Stimulated activated naive CD8-positive, alpha-beta T cell treated with anti-CD3 and anti-CD28 coated beads, Interleukin-15, Interleukin-2, amounts not matched to agents 100 U/mL and 50 U/mL, for 24 hours (primary cell): ENCODE results near the gene PLSCR4.
"Not testable (repeated sequence)": the region's sequence is repeated elsewhere in the genome, so short reads cannot be mapped to it uniquely, and the experiment has no call there.

Source experiments
- ATAC-seq: fragments of 150-1000 bp; cut with Tn5 transposase; one replicate; pipeline ENCODE4 v1.10.0; 2021
- DNase-seq: peaks from one replicate; pipeline ENCODE4 v3.0.0; 2021

PLSCR4 gene

GRCh38 chr3:146247911-146248310, 3.0 kb downstream of the PLSCR4 start:
- no peak for DNase-seq
- ATAC-seq, result no peak

- no peak for DNase-seq
- no peak for ATAC-seq
These were observed 4.4 kb downstream of the PLSCR4 start for GRCh38 chr3:146246526-146246925.

- no peak for ATAC-seq
- no peak for DNase-seq
These were observed 7.3 kb downstream of the PLSCR4 start for GRCh38 chr3:146243559-146243958.

GRCh38 chr3:146241523-146242240, 9.2 kb downstream of the PLSCR4 start:
- ATAC-seq (no peak), DNase-seq (no peak)

GRCh38 chr3:146233487-146233886, 17.4 kb downstream of the PLSCR4 start:
- no peak for ATAC-seq

GRCh38 chr3:146227486-146227885, 23.4 kb downstream of the PLSCR4 start:
- DNase-seq, result no peak
- no peak for ATAC-seq

More at GRCh38 chr3:146233487-146233886, 17.4 kb downstream of the PLSCR4 start:
- DNase-seq, result no peak

- DNase-seq (no peak), ATAC-seq (no peak)
These were observed 24.0 kb downstream of the PLSCR4 start for GRCh38 chr3:146226881-146227280.

GRCh38 chr3:146225458-146225857, 25.4 kb downstream of the PLSCR4 start:
- DNase-seq, ATAC-seq: not testable (repeated sequence)

GRCh38 chr3:146223401-146224373, 27.2 kb downstream of the PLSCR4 start:
- DNase-seq, result no peak
- ATAC-seq, result no peak

GRCh38 chr3:146222204-146223046, 28.5 kb downstream of the PLSCR4 start:
- ATAC-seq, result no peak
- no peak for DNase-seq

GRCh38 chr3:146221276-146221675, 29.6 kb downstream of the PLSCR4 start:
- ATAC-seq (no peak), DNase-seq (no peak)

- ATAC-seq, result no peak
- peak; percentile 50 for DNase-seq
These were observed 31.7 kb downstream of the PLSCR4 start for GRCh38 chr3:146218880-146219866.

- ATAC-seq (no peak), DNase-seq (no peak)
These were observed 33.6 kb downstream of the PLSCR4 start for GRCh38 chr3:146217324-146217723.

- no peak for DNase-seq
These were observed 36.4 kb downstream of the PLSCR4 start for GRCh38 chr3:146214493-146214892.

GRCh38 chr3:146209371-146209770, 41.5 kb downstream of the PLSCR4 start:
- no peak for DNase-seq
- ATAC-seq, result no peak

More at GRCh38 chr3:146214493-146214892, 36.4 kb downstream of the PLSCR4 start:
- no peak for ATAC-seq

- no peak for DNase-seq
- no peak for ATAC-seq
These were observed 47.1 kb downstream of the PLSCR4 start for GRCh38 chr3:146203776-146204175.

GRCh38 chr3:146200461-146201220, 50.3 kb downstream of the PLSCR4 start:
- DNase-seq (no peak), ATAC-seq (no peak)

- DNase-seq (no peak), ATAC-seq (no peak)
These were observed 51.1 kb downstream of the PLSCR4 start for GRCh38 chr3:146199762-146200161.

GRCh38 chr3:146196789-146197188, 54.1 kb downstream of the PLSCR4 start:
- no peak for DNase-seq
- ATAC-seq, result no peak

GRCh38 chr3:146195605-146196004, 55.3 kb downstream of the PLSCR4 start:
- ATAC-seq, result no peak

More at GRCh38 chr3:146195605-146196004, 55.3 kb downstream of the PLSCR4 start:
- DNase-seq, result no peak
